HL-60 (cell line): ENCODE results near the gene CIT.

Experiments used
- GABPA ChIP-seq: IDR thresholded peaks from 2 replicates; pipeline ENCODE4 v1.6.1; 2012; ENCODE audit warnings: low read depth
- POLR2AphosphoS5 ChIP-seq: IDR thresholded peaks from 2 replicates; pipeline ENCODE4 v1.6.1; 2012; ENCODE audit warnings: low read depth
- TF ChIP-seq, protein P1 (sequence below): IDR thresholded peaks from one replicate; pipeline ENCODE4 v1.5.1; 2011; ENCODE audit warnings: low read length, control low read depth, inconsistent platforms; ENCODE audit not compliant: insufficient read depth

DNA sequence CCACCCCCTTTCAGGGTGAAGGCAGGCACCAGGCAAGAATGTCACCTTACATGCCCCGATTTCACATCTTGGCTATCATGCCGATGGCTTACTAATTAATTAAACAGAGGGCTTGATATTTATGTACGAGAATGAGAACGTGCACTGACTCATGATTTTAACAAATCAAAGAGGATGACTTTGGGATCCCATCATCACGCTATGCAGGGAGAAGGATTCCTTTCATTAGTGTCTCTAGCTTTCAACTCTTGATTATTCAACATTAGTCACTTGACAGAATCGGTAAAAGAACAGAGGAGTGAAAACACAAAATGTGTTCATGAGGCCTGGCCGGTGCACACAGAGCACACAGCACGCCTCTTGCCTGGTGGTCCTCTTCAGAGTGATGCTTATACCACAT lies 128.6 kb downstream of the CIT start:
- TF ChIP-seq, protein P1, sequence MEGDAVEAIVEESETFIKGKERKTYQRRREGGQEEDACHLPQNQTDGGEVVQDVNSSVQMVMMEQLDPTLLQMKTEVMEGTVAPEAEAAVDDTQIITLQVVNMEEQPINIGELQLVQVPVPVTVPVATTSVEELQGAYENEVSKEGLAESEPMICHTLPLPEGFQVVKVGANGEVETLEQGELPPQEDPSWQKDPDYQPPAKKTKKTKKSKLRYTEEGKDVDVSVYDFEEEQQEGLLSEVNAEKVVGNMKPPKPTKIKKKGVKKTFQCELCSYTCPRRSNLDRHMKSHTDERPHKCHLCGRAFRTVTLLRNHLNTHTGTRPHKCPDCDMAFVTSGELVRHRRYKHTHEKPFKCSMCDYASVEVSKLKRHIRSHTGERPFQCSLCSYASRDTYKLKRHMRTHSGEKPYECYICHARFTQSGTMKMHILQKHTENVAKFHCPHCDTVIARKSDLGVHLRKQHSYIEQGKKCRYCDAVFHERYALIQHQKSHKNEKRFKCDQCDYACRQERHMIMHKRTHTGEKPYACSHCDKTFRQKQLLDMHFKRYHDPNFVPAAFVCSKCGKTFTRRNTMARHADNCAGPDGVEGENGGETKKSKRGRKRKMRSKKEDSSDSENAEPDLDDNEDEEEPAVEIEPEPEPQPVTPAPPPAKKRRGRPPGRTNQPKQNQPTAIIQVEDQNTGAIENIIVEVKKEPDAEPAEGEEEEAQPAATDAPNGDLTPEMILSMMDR = no peak
- no peak for TF ChIP-seq POLR2AphosphoS5
- no peak for TF ChIP-seq GABPA
